NCI-H1092 (cell line): ENCODE measurements around the gene RASA3.
A peak's percentile ranks its signal among the peaks of the same experiment; 100 is the strongest.

ENCODE experiments used
- DNase-seq: peaks from one replicate; lab custom pipeline; 2025; lab: John Stamatoyannopoulos, UW

Gene RASA3

GRCh38 chr13:114054264-114054663 lies 78.2 kb downstream of the RASA3 start:
- no peak for DNase-seq

- no peak for DNase-seq
Observed at GRCh38 chr13:114053026-114053425, 79.4 kb downstream of the RASA3 start.

- no peak for DNase-seq
Observed at GRCh38 chr13:114050536-114051450, 81.6 kb downstream of the RASA3 start.

- DNase-seq = no peak
Observed at GRCh38 chr13:114049626-114050101, 82.8 kb downstream of the RASA3 start.

DNA sequence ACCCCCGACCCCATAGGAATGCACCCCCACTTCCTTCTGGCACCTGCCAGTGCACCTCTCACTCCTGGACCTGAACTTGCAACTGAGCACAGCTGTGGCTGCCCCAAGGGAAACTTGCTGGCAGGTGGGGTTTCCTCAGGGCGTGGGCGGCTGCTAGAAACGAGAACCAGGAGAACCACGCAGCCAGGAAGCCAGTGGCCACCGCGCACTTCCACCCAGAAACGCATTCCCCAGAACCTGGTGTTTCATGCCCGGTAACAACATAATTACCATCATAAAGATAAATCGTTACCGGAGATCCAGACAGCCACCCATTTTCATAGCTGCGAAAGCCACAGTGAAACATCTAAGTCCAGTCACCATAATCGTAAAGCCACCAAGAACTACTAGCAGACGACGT lies 83.4 kb downstream of the RASA3 start:
- no peak for DNase-seq

DNA sequence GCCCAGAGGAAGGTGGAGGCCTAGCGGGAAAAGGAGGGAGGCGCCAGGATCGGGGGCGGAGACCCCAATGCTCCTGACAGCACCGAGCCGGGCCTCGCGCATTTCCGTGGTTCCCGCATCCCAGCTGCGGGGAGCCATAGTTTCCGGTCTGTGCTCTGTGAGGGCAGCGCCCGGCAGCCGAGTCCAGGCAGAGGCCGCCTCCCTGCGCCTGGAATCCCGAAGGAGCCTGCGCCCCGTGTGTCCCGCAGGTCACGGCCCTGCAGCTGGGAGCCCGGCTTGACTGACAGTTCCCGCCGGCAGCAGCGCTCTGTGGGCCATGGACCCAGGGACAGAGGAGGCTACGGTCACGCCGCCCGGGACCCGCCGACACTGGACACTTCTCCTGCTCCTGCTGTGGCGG lies 84.0 kb downstream of the RASA3 start:
- DNase-seq = no peak

GRCh38 chr13:114047358-114047881 lies 85.0 kb downstream of the RASA3 start:
- peak; percentile 89 for DNase-seq

- DNase-seq = peak; percentile 81
Observed at GRCh38 chr13:114046431-114046975, 85.9 kb downstream of the RASA3 start.

DNA sequence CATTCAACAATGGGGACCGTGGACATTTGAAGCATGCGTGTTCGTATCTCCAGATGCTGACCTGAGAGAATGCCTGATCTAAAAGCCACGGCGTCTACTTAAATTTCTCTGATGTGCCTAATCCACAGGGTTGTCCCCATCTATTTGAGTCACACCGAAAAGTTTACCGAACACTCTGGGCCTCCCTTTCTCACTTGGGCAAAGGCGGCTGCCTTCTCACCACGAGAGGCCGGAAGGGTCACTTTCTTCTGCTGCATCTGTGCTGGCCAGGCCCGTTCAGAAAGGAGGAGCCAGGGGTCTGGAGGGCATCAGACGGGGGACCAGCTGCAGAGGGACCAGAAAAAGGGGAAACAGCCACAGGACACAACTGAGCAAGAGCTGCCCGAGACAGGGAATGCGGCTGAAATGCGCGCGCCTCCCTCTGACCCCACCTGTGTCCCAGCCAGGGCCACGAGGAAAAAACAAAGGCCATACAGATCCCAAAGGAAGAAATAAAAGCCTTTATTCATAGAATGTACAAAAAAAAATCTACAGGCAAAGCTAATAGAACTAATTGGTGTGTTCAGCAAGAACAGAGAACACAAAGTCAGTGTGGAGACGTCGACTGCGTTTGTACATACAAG lies 87.2 kb downstream of the RASA3 start:
- no peak for DNase-seq

DNA sequence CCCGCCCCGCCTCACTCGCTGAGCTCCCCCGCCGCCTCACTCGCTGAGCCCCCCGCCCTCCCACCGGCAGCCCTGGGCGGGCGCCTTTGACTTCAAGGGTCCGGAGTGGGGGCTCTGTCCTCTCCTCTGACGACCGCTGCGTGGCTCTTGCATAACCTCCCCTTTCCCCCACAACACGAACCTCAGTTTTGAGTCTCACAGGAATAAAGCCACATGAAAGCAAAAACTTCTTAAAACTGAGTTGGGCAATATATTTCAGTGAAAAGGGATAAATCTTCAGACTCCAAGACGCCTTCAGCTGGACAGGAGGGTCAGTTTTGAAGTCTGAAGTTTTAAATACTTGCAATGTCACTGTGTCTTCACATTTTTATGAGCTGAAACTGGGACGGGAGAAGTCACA lies 87.9 kb downstream of the RASA3 start:
- no peak for DNase-seq

DNA sequence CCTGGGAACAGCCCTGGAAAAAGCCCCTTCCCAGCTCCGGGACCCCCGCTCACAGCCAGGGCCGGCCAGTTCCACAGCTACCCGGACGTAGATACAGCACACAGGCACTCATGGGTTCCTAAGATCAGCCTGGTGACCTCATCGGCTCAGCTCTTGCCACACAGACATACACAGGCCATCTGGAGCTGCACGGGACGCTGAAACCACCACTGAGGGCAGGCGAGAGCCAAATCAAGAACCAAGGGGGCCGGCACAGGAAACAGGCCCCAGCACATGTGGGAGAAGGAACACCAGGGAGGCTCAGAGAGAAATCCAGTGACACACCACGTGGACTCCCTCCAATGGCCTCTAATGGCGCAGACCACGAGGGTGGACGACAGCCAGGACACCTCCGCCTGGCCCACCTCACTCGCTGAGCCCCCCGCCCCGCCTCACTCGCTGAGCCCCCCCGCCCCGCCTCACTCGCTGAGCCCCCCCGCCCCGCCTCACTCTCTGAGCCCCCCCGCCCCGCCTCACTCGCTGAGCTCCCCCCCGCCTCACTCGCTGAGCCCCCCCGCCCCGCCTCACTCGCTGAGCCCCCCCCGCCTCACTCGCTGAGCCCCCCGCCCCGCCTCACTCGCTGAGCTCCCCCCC lies 88.9 kb downstream of the RASA3 start:
- DNase-seq = peak; percentile 42

- DNase-seq = no peak
Observed at GRCh38 chr13:114042066-114042815, 90.2 kb downstream of the RASA3 start.

DNA sequence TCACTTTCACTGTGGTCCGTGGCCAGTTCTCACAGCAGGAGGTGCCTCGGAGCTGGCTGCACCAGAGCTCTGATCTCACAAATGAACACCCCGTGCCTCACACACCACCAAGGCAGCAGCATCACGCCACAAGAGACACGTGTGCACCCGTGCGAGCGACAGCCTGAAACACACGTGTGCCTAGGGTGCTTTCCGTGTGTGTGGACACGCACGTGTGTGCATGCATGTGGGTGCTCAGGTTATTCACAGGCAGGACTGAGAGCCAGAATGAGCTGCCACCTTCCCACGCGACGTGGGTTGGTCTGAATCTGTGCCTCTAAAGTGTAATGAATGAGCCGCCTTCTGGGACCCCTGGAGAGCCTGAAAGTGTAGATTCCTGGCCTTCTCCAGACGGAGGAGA lies 90.9 kb downstream of the RASA3 start:
- no peak for DNase-seq

GRCh38 chr13:114039471-114040141 lies 92.8 kb downstream of the RASA3 start:
- DNase-seq = no peak

DNA sequence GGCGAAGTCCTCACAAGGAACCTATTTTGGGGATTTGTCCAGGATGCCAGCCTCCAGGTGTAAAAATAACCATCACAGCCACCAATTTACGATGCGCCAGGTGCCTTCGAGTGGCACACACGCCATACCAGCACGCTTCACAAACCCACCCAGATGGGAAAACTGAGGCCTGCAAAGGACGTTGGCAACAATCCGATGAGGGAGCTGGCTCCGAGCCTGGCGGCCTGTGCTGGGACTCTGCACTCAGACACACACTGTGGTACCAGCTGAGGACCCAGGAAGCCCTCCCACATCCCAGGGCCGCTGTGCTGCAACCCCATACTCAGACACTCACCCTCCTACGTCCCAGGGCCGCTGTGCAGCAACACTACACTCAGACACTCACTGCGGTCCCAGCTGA lies 93.5 kb downstream of the RASA3 start:
- DNase-seq = no peak

GRCh38 chr13:114038211-114038613 lies 94.2 kb downstream of the RASA3 start:
- DNase-seq = peak; percentile 22

GRCh38 chr13:114037674-114038073 lies 94.7 kb downstream of the RASA3 start:
- no peak for DNase-seq

DNA sequence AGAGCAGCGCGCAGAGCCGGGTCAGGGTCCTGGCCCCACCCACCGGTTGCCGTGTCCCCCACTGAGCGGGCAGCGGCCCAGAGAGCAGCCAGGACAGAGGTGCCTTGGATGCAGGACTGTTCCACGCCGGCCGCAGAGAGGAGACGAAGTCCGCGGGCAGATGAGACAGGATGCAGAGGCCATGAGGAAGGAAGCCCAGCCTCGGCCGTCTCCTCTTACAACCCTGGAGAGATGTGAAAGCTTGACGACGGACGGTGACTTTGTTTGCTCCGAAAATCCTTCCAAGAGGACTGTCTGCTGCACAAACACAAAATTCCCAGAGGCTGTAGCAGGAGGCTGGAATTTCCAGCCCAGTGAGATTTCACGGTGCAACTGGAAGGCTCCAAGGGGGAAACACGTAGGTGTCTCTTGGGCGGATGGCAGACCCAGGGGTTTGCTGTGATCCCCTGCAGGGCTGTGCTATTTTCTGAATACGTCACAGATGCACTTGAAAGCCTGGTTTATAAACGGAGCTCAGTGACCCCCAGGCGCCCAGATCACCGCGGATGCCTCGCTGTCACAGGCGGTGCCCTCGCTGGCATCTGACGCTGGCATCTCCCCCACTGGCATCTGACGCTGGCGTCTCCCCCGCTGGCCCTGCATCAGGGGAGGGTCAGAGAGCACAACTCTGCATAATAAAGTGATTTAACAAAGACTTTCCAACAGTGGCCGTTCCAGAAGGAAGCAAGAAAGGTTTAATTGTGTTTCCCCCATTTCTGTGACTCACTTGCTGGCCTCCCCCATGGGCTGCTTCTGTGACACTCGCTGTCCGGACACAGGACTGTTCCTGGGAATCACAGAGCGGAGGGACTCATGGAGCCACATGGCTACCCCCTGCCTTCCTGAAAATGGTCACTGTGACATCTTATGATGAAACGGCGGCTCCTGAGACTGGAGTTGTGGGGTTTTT lies 96.6 kb downstream of the RASA3 start:
- no peak for DNase-seq

DNA sequence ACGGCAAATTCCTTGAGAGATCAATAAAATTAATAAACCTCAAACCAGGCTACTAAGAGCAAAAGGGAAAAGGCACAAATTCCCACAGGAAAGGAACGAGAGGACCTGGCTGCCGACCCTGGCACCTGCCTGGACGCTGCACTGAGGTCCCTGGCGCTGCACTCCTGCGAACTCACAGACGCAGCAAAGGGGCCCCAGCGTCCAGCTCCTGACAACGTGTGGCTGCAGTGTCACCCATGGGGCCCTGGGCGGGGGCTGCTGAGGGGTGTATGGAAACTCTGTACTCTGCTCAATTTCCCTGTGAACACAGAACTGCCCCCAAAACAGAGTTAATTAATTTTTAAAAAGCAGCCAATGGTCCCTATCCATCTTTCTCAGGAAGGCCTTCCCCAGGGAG lies 97.2 kb downstream of the RASA3 start:
- DNase-seq = no peak

GRCh38 chr13:114034481-114034891 lies 97.9 kb downstream of the RASA3 start:
- DNase-seq = no peak
